Measurements from ENCODE around the gene CRTC2.

Gene CRTC2

DNA sequence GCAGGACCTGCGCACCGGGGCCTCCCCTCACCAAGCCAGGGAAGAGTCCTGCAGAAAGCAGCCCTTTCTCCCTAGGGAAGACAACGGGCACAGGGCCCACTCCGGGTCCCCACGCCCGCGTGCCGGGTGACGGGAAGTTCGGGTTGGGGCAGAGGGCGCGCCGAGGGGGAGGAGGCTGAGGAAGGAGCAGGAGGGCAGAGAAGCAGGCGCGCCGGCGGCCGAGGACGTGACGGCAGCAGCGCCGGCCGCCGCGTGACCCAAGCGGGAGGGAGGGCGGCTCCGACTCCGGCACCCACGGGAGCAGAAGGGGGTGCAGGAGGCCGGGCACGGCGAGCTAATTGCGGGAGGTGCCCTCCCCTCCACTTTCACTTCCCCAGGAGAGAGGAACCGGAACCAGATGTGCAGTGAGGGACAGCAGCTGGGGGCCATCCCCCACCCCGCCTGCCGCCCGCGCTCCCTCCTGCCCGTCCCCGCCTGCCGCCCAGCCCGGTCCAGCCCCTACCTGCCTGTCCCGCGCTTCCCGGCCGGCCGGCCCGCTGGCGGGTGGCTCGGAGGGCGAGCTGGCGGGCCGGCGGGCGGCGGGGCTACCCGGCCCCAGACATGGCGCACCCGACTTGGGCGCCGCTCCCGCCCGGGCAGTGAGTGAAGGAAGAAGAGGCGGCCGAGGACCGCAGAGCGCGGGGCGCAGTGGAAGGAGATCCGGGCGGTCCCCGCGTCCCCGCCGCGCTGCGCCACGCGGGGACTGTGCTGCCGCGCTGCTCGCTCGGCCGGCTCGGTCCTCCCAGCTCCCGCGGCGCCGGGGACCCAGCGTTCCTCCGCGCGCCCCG lies 12.4 kb downstream of the CRTC2 start:
- DNase-seq, result peak; percentile 97

DNA sequence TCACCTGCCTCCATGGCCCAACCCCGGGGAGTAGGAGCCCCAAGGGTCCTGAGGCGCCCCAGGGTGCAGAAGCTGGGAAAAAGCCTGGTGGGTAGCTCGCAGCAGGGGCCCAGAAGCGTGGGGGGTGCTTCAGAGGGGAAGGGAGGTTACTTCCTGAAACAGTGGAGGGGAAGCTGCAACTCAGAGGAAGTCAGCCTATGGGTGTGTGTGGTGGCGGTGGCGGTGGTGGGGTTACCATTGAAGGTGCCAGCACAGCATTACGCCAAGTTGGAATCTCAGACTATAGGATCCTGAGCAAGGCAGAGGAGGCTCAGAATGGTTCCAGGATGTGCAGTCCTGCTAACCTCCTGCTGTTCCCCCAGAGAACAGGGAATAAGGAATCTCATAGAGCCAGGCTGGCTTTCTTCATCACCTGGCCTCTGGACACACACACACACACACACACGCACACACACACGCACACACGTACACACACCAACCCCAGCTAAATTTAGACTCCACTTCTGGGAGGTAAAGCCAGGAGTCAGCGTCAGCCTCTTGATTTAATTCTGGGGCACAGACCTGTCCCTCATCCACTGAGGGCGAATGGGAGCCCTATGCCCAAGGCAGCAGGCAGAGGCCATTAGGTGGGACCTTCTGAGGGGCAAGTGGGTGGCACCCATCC lies 13.1 kb downstream of the CRTC2 start:
- peak; percentile 82 for DNase-seq

DNA sequence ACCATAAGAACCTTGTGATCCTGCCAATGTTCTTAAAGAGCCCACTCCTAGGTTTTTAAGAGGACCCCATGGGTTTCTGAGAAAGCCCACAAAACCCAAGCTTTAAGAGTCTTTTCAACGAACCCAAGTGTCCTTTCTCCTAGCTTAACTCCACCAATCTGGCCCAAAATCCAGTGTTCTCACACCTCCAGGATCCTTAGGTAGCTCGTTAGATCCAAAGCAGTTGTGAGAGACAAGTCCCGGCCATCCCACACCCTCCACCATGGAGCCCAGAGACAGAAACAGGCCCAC lies 13.6 kb downstream of the CRTC2 start:
- DNase-seq, result no peak

DNA sequence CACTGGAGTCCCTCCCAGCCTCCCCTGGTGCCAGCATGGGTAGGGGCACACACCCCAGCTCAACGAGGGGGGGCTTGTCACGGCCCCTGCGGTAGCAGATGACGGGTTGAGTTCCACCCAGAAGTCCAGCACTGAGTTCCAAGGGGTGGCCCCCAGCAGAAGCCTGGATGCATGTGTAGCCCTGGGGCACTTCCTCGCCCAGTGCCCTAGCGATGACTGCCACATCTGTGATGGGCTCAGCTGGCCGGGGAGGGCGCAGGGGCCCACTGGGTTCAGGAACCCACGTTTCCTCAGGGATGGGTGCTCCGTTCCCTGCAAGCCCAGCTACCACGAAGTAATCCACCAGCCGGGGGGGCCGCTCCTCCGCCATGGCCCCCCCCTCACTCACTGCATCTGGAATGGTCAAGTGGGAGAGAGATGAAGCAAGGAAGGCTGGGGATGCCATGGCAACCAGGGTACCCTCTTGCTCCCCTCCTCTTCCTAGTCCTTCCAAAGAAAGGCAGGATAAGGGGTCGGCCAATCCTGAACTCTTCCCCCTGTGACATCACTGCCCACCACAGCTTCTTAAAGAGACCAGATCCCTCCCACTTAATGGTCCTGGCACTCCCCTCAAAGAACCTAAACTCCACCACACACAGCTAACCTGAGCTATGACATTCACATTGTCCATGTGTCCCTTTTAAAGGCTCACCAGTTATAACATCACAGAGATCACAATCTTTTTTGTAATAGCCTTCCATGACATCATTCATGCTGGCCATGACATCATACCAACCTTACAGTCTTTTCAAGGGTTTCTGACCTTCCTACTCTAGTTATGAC lies 14.2 kb downstream of the CRTC2 start:
- no peak for DNase-seq

DNA sequence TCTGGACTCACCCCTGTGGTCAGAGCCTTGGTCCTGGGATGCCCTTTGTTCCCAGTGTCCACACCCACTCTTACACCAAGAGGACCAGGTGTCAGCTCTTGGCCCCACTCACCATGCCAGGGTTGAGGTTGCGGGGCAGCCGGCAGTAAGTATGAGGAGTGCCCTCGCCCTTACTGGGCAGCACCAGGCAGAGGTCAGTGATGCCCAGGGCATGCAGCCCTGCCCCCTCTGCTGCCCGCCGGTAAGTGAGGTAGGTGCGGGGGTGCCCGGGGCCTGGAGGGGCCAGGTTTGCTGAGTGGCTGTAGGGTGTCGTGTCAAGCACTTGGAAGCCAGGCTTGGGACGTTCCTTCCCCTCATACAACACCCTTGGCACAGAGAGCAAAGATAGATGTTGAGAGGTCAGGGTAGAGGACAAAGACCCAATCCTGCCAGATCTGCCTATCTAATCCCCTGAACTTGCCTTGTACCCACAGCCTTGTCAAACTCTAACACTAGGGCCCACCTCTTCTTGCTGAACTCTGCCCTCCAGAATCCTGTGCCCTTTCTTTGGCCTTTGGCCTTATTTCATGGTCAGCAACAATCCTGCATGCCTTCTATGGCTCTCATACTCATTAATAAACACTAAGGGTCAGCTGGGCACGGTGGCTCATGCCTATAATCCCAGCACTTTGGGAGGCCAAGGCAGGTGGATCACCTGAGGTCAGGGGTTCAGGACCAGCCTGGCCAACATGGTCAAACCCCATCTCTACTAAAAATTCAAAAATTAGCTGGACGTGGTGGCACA lies 15.5 kb downstream of the CRTC2 start:
- DNase-seq, result no peak

DNA sequence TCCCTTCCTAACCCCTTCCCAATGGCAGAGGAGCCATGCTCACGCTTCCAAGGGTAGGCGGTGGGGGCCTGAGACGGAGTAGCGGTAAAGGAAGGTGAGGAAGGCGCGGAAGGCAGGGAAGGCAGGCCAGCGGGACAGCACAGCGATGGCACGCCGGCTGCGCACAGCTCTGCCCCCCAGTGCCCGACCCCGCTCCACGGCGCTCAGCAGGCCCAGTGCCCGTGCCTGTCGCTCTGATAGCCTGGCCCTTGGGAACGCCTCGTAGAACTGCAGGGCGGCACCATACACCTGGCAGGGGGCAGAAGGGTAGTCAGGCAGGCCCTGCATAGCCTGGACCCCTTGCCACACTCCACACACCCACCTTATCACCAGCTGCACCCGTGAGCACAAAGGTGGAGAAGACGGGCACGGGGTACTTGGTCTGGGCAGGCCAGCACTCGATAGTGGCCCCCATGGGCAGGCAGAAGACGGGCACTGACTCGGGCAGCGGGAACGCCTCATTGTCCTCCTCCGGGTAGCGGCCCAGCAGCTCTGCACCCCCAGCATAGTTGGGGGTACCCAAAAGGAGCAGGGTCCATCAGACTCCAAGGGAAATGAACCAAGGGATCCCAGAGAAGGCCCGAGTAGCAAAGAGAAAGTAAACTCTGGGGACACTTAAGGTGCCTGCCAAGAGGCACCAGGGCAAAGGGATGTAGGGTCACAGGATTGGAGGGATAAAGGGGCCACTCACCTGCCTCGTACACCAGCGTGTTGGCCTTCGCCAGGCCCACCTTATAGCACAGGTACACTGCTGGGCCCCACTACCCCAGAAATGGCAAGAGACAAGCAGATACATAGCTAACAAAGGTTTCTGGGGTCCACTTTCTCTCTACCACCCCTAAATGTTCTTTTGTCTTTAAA lies 16.3 kb downstream of the CRTC2 start:
- DNase-seq, result no peak

DNA sequence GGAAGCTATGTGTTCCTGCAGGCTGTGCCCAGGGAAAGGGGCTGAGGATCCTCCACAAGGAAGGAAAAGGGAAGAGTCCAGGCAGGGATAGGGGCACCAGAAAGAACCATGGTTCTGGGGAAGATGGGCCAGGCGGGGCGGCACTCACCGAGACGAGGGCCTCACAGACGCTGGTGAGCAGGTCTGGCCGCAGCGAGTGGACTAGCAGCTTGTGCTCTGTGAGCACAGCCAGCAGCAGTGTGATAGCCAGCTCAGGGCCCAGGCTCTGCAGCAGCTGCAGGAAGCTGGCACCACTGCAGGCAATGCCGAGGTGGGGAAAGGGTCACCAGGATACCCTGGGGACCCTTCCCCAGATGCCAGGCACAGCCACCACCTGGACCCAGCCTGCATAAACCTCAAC lies 17.7 kb downstream of the CRTC2 start:
- DNase-seq, result no peak

DNA sequence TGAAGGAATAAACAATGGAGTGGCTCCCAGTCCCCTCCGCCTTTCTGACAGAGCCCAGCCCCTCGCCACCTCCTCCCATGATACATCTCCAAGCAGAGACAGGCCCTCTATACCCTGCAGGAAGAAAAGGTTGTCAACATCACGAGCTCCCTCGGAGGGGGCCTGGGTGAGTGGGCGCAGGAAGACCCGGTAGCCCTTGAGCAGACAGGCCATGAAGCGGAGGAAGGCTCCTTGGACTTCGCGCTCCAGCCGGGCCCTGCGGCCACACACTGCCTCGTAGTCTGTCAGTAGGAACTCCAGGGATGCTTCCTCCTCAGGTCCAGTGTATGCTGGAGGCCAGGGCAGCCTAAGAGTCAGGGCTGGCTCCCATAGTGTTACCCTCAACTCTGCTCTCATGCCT lies 18.9 kb downstream of the CRTC2 start:
- DNase-seq, result no peak

DNA sequence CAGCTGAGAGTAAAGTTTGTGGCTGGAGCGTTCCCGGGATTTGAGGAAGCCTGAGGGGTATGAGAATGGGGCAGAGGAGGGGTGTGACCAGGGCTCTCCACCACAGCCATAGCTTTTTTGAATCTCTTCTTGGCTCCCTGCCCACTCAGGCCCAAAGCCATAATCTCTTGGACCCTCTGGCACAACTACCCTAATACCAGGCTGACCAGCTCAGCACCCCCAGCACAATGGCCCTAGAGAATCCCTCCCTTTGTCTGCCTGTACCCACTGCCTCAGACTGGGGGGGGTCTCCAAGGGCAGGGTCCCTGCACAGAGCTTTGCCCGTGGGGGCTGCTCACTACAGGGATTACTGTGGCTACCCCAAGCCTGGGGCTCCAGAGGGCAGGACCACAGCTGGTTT lies 19.4 kb downstream of the CRTC2 start:
- DNase-seq, result no peak

DNA sequence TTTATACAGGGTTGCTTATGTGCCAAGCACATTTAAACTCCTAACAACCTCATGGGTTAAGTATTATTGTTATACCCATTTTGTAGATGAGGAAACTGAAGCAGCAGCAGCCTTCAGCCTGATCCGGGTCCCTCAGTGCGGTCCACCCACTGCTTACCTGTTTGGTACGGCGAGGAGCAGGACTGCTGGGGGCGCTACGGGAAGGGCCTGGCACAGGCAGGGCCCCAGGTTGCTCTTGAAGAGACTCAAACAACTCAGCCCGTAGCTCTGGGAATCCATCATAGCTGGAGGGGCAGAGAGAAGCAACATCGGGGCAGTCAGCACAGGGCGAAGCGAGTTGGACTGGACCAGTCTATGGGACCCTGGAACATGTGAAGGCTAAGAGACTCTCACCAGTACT lies 21.1 kb downstream of the CRTC2 start:
- no peak for DNase-seq

DNA sequence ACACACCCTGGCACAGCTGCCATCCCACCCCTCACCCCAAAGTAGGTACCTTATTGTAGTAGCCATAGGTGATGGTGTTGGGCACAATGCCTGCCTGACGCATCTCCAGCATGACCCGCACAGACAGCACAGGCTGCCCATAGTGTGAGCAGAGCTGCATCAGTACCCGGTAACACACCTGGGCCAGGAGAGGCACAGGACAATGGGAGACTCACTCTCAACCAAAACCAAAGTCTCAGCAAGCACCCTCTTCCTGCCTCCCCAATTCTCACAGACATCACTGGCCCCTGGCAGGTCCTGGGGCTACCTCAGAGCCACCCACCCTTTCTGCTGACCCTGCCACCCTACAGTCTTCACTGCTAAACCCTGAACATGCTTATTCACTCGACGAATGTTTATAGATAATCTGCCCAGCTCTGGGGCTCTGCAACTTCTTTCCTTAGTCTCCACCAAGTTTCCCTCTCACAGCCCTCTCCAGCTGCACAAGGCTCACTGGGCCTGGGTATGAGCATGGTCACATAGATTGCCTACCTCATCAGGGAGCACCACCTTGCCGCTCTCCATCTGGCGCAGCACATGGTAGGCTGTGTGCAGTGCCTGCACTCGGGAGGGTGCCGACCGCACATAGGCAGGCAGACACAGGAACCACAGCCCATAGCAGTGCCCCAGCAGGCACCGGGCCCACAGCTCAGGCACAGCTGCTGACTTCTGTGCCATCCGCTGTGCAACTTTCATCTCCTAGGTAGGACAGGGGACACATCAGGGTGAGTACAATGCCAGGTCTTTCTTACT lies 22.2 kb downstream of the CRTC2 start:
- DNase-seq, result no peak

DNA sequence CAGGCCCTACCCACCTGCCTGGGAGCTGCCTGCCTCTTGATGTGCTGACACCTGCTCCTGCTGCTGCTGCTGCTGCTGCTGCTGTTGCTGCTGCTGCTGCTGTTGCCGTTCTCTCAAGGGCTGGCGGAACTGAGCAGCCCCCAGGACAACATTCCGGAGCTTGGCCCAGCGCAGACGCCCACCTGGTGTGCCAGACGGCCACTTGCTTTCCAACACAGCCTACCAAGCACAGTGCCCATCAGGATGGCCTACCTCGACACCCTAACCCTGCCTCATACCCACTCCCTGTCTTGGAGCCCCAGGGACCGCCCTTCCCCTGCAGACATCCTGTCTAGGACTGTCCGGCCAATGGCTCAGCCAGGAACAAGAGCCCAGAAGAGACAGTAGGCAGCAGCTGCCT lies 23.7 kb downstream of the CRTC2 start:
- DNase-seq, result no peak

DNA sequence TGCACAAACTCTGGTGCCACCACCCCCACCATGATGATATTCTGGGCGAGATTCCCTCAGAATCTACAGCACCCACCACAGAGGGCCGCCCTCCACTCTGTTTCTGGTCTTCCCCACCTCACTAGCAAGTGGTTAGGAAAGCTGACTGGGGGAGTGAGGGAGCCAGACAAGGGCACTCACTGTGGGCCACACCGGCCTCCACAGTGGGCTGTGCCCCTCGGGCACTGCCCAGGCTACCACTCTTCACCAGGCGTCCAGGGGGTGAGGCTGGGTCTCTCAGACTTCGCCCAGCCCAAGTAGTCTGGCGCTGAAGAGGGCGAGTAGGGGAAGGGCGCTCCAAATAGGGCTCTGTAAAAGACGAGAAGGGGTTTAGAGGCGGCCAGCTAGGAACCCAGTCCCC lies 24.5 kb downstream of the CRTC2 start:
- no peak for DNase-seq

DNA sequence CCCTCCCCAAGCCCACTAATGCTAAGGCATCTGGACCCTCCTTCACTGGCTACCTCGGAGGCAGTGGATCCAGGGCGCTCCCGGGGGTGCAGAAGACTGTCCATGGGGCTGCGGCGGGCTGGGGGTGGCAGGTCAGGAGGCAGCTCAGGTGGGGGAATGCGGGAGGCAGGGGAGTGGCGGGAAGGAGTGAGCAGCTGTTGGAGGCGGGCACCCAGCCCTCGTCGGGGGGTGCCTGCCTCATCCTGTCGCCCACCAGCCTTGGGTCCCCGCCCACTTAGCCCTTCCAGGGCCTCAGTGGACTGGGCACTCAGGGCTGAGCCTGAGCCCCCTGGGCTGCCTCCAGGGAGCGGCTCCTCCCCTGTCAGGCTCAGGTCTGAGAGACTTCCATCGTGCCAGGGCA lies 25.0 kb downstream of the CRTC2 start:
- no peak for DNase-seq

DNA sequence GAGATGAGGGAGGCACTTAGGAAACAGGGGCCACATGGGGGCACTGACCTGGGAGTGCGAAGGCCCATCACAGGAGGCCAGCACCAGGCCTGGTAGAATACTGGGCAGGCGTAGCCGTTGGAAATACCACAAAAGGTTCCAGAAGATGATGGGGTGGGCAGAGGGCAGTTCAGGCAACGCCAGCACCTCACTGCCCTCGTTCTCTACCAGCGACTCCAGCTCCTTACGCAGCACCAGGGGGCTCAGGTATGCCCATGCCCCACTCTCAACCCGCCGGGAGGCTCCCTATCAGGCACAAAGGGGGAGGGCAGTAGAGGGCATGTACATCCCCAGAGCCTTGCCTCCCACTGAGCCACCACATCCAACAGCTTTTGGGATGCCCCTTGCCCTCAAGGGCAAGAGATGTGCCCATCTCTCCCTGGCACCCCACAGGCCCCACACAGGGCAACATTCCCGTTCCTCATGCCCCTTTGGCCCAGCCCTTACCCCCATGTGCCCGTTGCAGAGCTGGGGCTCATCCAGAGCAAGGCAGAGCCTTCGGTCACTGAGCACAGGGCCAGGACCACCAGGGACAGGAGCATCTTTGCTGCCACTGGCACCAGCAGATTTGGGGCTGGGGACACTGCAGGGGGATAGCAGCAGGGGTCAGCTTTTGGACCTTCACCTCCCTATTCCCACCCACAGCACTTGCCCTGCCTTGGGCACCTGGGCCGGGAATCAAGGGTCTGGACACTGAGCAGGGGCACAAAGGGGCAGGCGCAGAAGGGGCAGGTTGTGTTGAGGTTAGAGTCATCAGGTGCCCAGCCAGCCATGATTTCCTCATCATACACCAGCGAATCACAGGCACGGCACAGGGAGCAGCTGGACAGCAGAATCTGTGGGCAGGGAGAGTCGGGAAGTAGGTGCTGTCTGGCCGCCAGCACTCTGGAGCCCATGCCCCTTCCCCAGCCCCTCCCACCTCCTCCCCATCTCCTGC lies 26.0 kb downstream of the CRTC2 start:
- no peak for DNase-seq

DNA sequence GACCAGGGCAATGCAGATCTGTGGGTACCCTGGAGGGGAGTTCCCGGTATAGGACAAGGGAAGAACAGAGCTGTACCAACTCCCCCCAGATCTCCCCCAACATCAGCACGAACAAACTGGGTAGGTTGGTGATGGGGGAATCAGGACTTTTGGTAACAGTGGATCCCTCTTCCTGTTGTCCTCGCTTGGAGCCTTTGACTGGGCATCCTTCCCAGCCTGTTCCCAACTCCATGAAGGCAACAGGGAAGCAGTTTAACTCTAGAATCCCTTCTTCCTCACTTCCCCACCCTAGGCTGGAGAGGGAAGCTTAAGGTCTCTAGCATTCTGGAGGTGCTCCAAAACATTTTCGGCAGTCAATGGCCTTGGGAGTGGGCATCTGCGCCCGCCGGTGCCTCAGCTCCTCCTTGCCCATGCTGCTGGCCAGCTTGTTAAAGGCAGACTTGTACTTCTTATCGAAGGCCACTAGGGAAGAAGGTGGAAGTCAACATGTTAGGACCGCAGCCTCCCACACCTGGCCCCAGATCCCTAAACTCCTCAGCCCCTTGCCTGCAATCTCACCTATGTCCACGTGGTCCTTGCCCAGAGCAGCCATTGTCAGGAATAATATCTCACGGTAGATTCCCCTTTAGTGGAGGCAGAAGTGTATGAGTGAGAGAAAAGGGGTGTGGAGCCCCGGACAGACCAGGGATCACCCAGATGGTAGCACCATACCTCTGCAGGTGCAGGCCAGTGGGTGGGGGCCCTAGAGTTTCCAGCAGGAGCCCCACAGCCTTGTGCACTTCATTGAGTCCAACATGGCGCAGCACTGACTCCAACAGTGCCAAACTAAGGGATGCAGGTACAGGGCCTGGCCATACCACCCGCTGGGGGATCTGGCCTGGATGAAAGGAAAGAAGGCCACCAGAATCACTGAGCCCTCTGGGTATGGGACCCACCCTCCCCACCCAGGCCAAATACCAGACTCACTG lies 28.1 kb downstream of the CRTC2 start:
- DNase-seq, result no peak

DNA sequence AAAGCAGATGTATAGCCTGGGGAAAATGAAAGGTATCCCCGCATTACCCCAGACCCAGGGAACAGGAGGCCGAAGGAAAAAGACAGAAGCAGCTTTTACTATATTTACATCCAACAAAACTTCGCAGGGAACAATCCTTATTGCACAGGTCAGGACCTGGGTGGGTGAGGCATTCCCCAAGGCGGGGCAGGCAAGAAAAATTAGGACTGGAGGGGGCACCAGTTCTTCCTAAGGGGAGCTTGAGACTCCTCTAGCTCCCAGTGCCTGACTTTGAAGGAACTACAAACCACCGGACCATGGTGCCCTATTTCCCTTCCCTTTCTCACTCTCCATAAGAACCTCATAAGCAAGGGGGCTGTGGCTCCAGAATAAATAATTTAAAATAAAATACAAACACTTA lies 29.0 kb downstream of the CRTC2 start:
- DNase-seq, result no peak

DNA sequence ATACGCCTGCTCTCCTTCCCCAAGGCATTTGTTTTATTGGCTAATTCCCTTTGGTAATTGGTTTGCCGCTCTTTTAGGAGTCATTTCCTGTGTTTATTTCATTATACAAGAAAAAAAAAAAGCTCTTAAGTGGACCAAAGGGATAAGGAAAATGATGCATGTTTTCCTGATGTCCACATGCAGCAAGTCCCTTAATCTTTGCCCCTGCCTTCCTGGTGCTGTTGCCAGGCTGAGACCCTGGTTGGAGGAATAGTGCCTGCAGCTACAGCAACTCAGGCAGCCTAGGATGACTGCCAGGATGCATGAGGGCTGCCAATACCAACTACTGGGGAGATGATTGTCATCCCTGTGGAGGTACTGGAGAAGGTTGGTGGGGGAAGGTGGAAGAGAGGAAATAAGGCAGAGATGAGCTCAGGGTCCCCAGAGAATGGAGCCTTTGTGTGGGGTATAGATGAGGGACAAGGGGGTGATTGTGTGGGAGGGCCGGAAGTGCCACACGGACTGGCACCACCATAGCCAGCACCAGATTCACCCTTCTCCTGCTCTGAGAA lies 29.5 kb downstream of the CRTC2 start:
- no peak for DNase-seq

Measured in RPMI8226 (cell line).